Fibroblast of lung (primary cell): ENCODE results near the gene CARS2.

Experiments
- EZH2 ChIP-seq: IDR thresholded peaks from 2 replicates; pipeline ENCODE4 v1.5.1; 2012; ENCODE audit warnings: low read length, control low read depth, mild to moderate bottlenecking; ENCODE audit errors: missing control alignments
- TF ChIP-seq, protein P1 (sequence below), 2 donors: IDR thresholded peaks in 1 of 2; conservative IDR thresholded peaks in 1 of 2; 1 replicate in 1 of 2; 2 replicates in 1 of 2; pipeline ENCODE4 v1.5.1; 2011 to 2012; ENCODE audit warnings: low read length in 2 of 2, control low read depth in 1 of 2, inconsistent platforms in 1 of 2, low read depth in 1 of 2, mild to moderate bottlenecking in 1 of 2

- TF ChIP-seq, protein P1, sequence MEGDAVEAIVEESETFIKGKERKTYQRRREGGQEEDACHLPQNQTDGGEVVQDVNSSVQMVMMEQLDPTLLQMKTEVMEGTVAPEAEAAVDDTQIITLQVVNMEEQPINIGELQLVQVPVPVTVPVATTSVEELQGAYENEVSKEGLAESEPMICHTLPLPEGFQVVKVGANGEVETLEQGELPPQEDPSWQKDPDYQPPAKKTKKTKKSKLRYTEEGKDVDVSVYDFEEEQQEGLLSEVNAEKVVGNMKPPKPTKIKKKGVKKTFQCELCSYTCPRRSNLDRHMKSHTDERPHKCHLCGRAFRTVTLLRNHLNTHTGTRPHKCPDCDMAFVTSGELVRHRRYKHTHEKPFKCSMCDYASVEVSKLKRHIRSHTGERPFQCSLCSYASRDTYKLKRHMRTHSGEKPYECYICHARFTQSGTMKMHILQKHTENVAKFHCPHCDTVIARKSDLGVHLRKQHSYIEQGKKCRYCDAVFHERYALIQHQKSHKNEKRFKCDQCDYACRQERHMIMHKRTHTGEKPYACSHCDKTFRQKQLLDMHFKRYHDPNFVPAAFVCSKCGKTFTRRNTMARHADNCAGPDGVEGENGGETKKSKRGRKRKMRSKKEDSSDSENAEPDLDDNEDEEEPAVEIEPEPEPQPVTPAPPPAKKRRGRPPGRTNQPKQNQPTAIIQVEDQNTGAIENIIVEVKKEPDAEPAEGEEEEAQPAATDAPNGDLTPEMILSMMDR (conservative IDR thresholded peaks at IDR 0.05 in 1 of 2, IDR thresholded peaks at IDR 0.05 in 1 of 2; ENCODE audit: low read depth in 1 of 2, low read length in 2 of 2) = no peak
- TF ChIP-seq EZH2 = no peak
Observed at GRCh38 chr13:110615005-110615321, 91.0 kb downstream of the CARS2 start.
